HEK293 (cell line): ENCODE results near the gene CARM1.

Experiments
- CTCF ChIA-PET: fragments of 350-600 bp; formaldehyde crosslinking; extraction: SDS; loops from one replicate; lab custom pipeline; 2021; ENCODE audit warnings: antibody characterized with exemption; lab: Yijun Ruan, JAX
- POLR2A ChIA-PET: fragments of 300-600 bp; formaldehyde crosslinking; extraction: SDS; loops from one replicate; lab custom pipeline; 2020; ENCODE audit warnings: antibody characterized with exemption, inconsistent platforms; lab: Yijun Ruan, JAX
- H3K27ac ChIP-seq: fragments of 200-500 bp; sonication (Bioruptor generic); 2 replicates; pipeline ENCODE4 v1.5.1; 2014; ENCODE audit warnings: low read depth, low read length, control low read depth, inconsistent platforms; ENCODE audit errors: extremely low read depth
- H3K36me3 ChIP-seq, 2 experiments: fragments of 200-500 bp in 1 of 2; sonication (Bioruptor generic) in 1 of 2; 1 replicate in 1 of 2; 2 replicates in 1 of 2; pipeline ENCODE4 v1.5.1; 2014 to 2017; ENCODE audit warnings: inconsistent platforms in 2 of 2, low read length in 2 of 2; ENCODE audit not compliant: control insufficient read depth in 2 of 2, insufficient read depth in 1 of 2
- H3K4me1 ChIP-seq: fragments of 200-500 bp; sonication (Bioruptor generic); 2 replicates; pipeline ENCODE4 v1.5.1; 2014; ENCODE audit warnings: mild to moderate bottlenecking, low read length, inconsistent platforms; ENCODE audit not compliant: control insufficient read depth, insufficient read depth
- H3K4me3 ChIP-seq: 2 replicates; pipeline ENCODE4 v1.5.1; 2011; ENCODE audit warnings: low read depth, mild to moderate bottlenecking, control low read depth, low read length, moderate library complexity
- H3K9me3 ChIP-seq: fragments of 200-500 bp; sonication (Bioruptor generic); 2 replicates; pipeline ENCODE4 v1.5.1; 2014; ENCODE audit warnings: low read depth, low read length, inconsistent platforms; ENCODE audit not compliant: control insufficient read depth, insufficient read depth
- HOXD13 ChIP-seq: sonication (generic); formaldehyde crosslinking; IDR thresholded peaks from 2 replicates; pipeline ENCODE4 v1.8.0; 2022; ENCODE audit warnings: missing genetic modification reagents, borderline replicate concordance
- IKZF3 ChIP-seq: fragments of 450-650 bp; IDR thresholded peaks from 2 replicates; pipeline ENCODE4 v1.5.0; 2018; ENCODE audit warnings: missing biosample characterization, mild to moderate bottlenecking, missing genetic modification characterization, moderate library complexity
- KLF8 ChIP-seq: fragments of 450-650 bp; formaldehyde crosslinking; IDR thresholded peaks from 2 replicates; pipeline ENCODE4 v1.5.1; 2016; ENCODE audit warnings: missing biosample characterization, missing genetic modification characterization
- MYNN ChIP-seq: fragments of 450-650 bp; formaldehyde crosslinking; IDR thresholded peaks from 2 replicates; pipeline ENCODE4 v1.5.1; 2016; ENCODE audit warnings: missing biosample characterization, missing genetic modification characterization, borderline replicate concordance
- SALL2 ChIP-seq: fragments of 450-650 bp; formaldehyde crosslinking; IDR thresholded peaks from 2 replicates; pipeline ENCODE4 v1.5.0; 2017; ENCODE audit warnings: missing biosample characterization, mild to moderate bottlenecking, missing genetic modification characterization, borderline replicate concordance
- TRIM28 ChIP-seq: IDR thresholded peaks from 2 replicates; pipeline ENCODE4 v1.6.1; 2011; ENCODE audit warnings: low read length, control low read depth, borderline replicate concordance
- ZBTB20 ChIP-seq: fragments of 450-650 bp; formaldehyde crosslinking; IDR thresholded peaks from 2 replicates; pipeline ENCODE4 v1.5.1; 2016; ENCODE audit warnings: missing biosample characterization, missing genetic modification characterization
- ZBTB8A ChIP-seq: fragments of 450-650 bp; formaldehyde crosslinking; IDR thresholded peaks from 2 replicates; pipeline ENCODE4 v1.5.1; 2016; ENCODE audit warnings: missing biosample characterization, missing genetic modification characterization
- ZNF114 ChIP-seq: fragments of 450-650 bp; formaldehyde crosslinking; IDR thresholded peaks from 2 replicates; pipeline ENCODE4 v1.5.0; 2017; ENCODE audit warnings: missing biosample characterization, missing genetic modification characterization
- ZNF132 ChIP-seq: fragments of 450-650 bp; formaldehyde crosslinking; IDR thresholded peaks from 2 replicates; pipeline ENCODE4 v1.5.1; 2017; ENCODE audit warnings: missing biosample characterization, missing genetic modification characterization, borderline replicate concordance
- ZNF133 ChIP-seq: fragments of 450-650 bp; formaldehyde crosslinking; IDR thresholded peaks from 2 replicates; pipeline ENCODE4 v1.5.1; 2016; ENCODE audit warnings: missing biosample characterization, missing genetic modification characterization
- ZNF16 ChIP-seq: fragments of 450-650 bp; formaldehyde crosslinking; IDR thresholded peaks from 2 replicates; pipeline ENCODE4 v1.5.1; 2016; ENCODE audit warnings: low read depth, missing biosample characterization, missing genetic modification characterization
- ZNF184 ChIP-seq: fragments of 450-650 bp; IDR thresholded peaks from 2 replicates; pipeline ENCODE4 v1.5.1; 2018; ENCODE audit warnings: missing biosample characterization, mild to moderate bottlenecking, missing genetic modification characterization
- ZNF24 ChIP-seq: fragments of 450-650 bp; formaldehyde crosslinking; IDR thresholded peaks from 2 replicates; pipeline ENCODE4 v1.5.1; 2016; ENCODE audit warnings: missing biosample characterization, missing genetic modification characterization
- ZNF292 ChIP-seq: fragments of 450-650 bp; formaldehyde crosslinking; IDR thresholded peaks from 2 replicates; pipeline ENCODE4 v1.5.1; 2016; ENCODE audit warnings: low read depth, missing biosample characterization, missing genetic modification characterization, borderline replicate concordance
- ZNF335 ChIP-seq: fragments of 450-650 bp; formaldehyde crosslinking; conservative IDR thresholded peaks from 2 replicates; pipeline ENCODE4 v1.5.1; 2016; ENCODE audit warnings: missing biosample characterization, missing genetic modification characterization
- ZNF341 ChIP-seq: fragments of 450-650 bp; formaldehyde crosslinking; IDR thresholded peaks from 2 replicates; pipeline ENCODE4; 2016; ENCODE audit warnings: low read depth, missing biosample characterization, missing genetic modification characterization
- ZNF37A ChIP-seq: fragments of 450-650 bp; IDR thresholded peaks from 2 replicates; pipeline ENCODE4 v1.5.1; 2018; ENCODE audit warnings: missing biosample characterization, missing genetic modification characterization
- ZNF544 ChIP-seq: fragments of 450-650 bp; formaldehyde crosslinking; IDR thresholded peaks from 2 replicates; pipeline ENCODE4 v1.5.0; 2017; ENCODE audit warnings: missing biosample characterization, missing genetic modification characterization
- ZNF558 ChIP-seq: fragments of 450-650 bp; formaldehyde crosslinking; IDR thresholded peaks from 2 replicates; pipeline ENCODE4 v1.5.1; 2016; ENCODE audit warnings: missing biosample characterization, missing genetic modification characterization
- ZNF560 ChIP-seq: fragments of 450-650 bp; formaldehyde crosslinking; IDR thresholded peaks from 2 replicates; pipeline ENCODE4 v1.5.1; 2017; ENCODE audit warnings: missing biosample characterization, missing genetic modification characterization, borderline replicate concordance
- ZNF610 ChIP-seq: fragments of 450-650 bp; formaldehyde crosslinking; IDR thresholded peaks from 2 replicates; pipeline ENCODE4 v1.5.1; 2016; ENCODE audit warnings: missing biosample characterization, missing genetic modification characterization, borderline replicate concordance
- ZNF785 ChIP-seq: fragments of 450-650 bp; formaldehyde crosslinking; IDR thresholded peaks from 2 replicates; pipeline ENCODE4 v1.5.1; 2016; ENCODE audit warnings: missing biosample characterization, missing genetic modification characterization
- ZNF837 ChIP-seq: fragments of 450-650 bp; formaldehyde crosslinking; IDR thresholded peaks from 2 replicates; pipeline ENCODE4 v1.5.1; 2016; ENCODE audit warnings: missing biosample characterization, missing genetic modification characterization
- TF ChIP-seq, protein P1 (sequence below): fragments of 450-650 bp; formaldehyde crosslinking; IDR thresholded peaks from 2 replicates; pipeline ENCODE4 v1.5.1; 2016; ENCODE audit warnings: missing biosample characterization, missing genetic modification characterization
- TF ChIP-seq, protein P2 (sequence below): fragments of 450-650 bp; formaldehyde crosslinking; IDR thresholded peaks from 2 replicates; pipeline ENCODE4 v1.5.1; 2016; ENCODE audit warnings: missing biosample characterization, missing genetic modification characterization
- TF ChIP-seq, protein P3 (sequence below): fragments of 450-650 bp; formaldehyde crosslinking; IDR thresholded peaks from 2 replicates; pipeline ENCODE4 v1.5.1; 2017; ENCODE audit warnings: missing biosample characterization, missing genetic modification characterization
- TF ChIP-seq, protein P4 (sequence below): fragments of 450-650 bp; formaldehyde crosslinking; IDR thresholded peaks from 2 replicates; pipeline ENCODE4 v1.5.1; 2016; ENCODE audit warnings: missing biosample characterization, missing genetic modification characterization, low read depth
- TF ChIP-seq, protein P5 (sequence below): fragments of 450-650 bp; formaldehyde crosslinking; IDR thresholded peaks from 2 replicates; pipeline ENCODE4 v1.5.1; 2016; ENCODE audit warnings: missing biosample characterization, missing genetic modification characterization

The CARM1 gene

DNA sequence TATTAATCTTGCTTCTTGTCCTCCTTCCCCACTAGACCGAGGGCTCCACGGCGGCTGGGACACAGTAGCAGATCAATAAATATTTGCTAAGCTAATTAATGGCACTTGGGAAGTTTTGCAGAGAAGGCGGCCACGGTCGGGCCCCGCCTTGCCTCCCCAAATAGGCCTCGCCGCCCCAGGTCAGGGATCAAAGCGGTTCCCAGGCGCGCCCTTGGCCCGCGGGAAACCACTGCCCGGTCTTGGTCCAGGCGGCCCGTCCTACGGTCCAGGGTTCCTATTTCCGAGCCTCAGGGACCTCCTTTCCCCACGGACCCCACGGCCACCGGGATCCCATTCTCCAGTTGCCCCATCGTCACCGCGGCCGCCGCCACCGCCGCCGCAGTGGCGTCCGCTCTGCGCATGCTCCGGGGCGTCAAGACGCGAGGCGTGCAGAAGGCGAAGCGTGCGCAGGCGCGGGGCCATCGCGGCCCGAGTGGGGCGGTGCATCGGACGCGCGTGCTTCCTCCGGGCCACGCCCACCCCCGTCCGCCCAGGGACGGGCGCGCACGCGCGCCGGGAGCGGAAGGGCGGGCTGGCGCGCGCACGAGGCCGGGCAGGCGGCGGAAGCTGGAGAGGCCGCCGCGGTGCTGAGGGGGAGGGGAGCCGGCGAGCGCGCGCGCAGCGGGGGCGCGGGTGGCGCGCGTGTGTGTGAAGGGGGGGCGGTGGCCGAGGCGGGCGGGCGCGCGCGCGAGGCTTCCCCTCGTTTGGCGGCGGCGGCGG lies 89.1 kb downstream of the CARM1 start, which contains the start of gene SMARCA4:
SMARCA4 (plus strand) TSS at position 717 of the 759 bp plus-strand sequence. CDS start 23,122 bp downstream, outside the sequence.
- Histone ChIP-seq H3K27ac (peak within 1 kb of the TSS; percentile 94), H3K36me3 (peaks cover 0 to 2% of the 10 kb centered on the region in 2 experiments; a peak in 2 of 3 replicates), H3K4me3 (peak within 1 kb of the TSS; percentile 67), H3K9me3 (no peaks in the 10 kb centered on the region), H3K4me1 (peaks cover 5% of the 10 kb centered on the region)
- ChIA-PET POLR2A (interaction anchor here (1.0 to 1.5 kb wide), 2 partner anchors 11 to 19 kb away, joined by 4 read pairs; no protein-coding TSS in a partner anchor), CTCF (interaction anchor here (0.9 kb wide), 2 partner anchors 19 to 24 kb away, joined by 3 to 9 read pairs; no protein-coding TSS in a partner anchor)
- TF ChIP-seq ZNF335 (tag by site-specific recombination) (peak; percentile 78), ZNF610 (no peak), ZNF837 (tag by site-specific recombination) (no peak), KLF8 (peak; percentile 91), ZNF341 (tag by site-specific recombination) (no peak), ZNF560 (peak; percentile 51; the same call in 1 of the 2 replicates), ZNF292 (tag by site-specific recombination) (no peak), ZNF785 (no peak), ZNF558 (tag by site-specific recombination) (no peak), ZNF132 (tag by site-specific recombination) (no peak), ZBTB8A (tag by site-specific recombination) (no peak), TRIM28 (no peak), MYNN (no peak), ZNF114 (no peak), ZNF24 (tag by site-specific recombination) (no peak), HOXD13 (no peak), ZNF37A (tag by site-specific recombination) (no peak), ZNF184 (tag by site-specific recombination) (no peak), ZNF544 (tag by site-specific recombination) (no peak), SALL2 (tag by site-specific recombination) (no peak), IKZF3 (no peak), ZBTB20 (tag by site-specific recombination) (no peak; the same call in 1 of the 2 replicates), ZNF133 (tag by site-specific recombination) (no peak), ZNF16 (no peak)
- TF ChIP-seq, protein P1, sequence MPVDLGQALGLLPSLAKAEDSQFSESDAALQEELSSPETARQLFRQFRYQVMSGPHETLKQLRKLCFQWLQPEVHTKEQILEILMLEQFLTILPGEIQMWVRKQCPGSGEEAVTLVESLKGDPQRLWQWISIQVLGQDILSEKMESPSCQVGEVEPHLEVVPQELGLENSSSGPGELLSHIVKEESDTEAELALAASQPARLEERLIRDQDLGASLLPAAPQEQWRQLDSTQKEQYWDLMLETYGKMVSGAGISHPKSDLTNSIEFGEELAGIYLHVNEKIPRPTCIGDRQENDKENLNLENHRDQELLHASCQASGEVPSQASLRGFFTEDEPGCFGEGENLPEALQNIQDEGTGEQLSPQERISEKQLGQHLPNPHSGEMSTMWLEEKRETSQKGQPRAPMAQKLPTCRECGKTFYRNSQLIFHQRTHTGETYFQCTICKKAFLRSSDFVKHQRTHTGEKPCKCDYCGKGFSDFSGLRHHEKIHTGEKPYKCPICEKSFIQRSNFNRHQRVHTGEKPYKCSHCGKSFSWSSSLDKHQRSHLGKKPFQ = no peak
- TF ChIP-seq, protein P2, sequence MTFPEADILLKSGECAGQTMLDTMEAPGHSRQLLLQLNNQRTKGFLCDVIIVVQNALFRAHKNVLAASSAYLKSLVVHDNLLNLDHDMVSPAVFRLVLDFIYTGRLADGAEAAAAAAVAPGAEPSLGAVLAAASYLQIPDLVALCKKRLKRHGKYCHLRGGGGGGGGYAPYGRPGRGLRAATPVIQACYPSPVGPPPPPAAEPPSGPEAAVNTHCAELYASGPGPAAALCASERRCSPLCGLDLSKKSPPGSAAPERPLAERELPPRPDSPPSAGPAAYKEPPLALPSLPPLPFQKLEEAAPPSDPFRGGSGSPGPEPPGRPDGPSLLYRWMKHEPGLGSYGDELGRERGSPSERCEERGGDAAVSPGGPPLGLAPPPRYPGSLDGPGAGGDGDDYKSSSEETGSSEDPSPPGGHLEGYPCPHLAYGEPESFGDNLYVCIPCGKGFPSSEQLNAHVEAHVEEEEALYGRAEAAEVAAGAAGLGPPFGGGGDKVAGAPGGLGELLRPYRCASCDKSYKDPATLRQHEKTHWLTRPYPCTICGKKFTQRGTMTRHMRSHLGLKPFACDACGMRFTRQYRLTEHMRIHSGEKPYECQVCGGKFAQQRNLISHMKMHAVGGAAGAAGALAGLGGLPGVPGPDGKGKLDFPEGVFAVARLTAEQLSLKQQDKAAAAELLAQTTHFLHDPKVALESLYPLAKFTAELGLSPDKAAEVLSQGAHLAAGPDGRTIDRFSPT (tag by site-specific recombination) = no peak
- TF ChIP-seq, protein P3, sequence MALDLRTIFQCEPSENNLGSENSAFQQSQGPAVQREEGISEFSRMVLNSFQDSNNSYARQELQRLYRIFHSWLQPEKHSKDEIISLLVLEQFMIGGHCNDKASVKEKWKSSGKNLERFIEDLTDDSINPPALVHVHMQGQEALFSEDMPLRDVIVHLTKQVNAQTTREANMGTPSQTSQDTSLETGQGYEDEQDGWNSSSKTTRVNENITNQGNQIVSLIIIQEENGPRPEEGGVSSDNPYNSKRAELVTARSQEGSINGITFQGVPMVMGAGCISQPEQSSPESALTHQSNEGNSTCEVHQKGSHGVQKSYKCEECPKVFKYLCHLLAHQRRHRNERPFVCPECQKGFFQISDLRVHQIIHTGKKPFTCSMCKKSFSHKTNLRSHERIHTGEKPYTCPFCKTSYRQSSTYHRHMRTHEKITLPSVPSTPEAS = no peak
- TF ChIP-seq, protein P4, sequence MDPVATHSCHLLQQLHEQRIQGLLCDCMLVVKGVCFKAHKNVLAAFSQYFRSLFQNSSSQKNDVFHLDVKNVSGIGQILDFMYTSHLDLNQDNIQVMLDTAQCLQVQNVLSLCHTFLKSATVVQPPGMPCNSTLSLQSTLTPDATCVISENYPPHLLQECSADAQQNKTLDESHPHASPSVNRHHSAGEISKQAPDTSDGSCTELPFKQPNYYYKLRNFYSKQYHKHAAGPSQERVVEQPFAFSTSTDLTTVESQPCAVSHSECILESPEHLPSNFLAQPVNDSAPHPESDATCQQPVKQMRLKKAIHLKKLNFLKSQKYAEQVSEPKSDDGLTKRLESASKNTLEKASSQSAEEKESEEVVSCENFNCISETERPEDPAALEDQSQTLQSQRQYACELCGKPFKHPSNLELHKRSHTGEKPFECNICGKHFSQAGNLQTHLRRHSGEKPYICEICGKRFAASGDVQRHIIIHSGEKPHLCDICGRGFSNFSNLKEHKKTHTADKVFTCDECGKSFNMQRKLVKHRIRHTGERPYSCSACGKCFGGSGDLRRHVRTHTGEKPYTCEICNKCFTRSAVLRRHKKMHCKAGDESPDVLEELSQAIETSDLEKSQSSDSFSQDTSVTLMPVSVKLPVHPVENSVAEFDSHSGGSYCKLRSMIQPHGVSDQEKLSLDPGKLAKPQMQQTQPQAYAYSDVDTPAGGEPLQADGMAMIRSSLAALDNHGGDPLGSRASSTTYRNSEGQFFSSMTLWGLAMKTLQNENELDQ (tag by site-specific recombination) = no peak
- TF ChIP-seq, protein P5, sequence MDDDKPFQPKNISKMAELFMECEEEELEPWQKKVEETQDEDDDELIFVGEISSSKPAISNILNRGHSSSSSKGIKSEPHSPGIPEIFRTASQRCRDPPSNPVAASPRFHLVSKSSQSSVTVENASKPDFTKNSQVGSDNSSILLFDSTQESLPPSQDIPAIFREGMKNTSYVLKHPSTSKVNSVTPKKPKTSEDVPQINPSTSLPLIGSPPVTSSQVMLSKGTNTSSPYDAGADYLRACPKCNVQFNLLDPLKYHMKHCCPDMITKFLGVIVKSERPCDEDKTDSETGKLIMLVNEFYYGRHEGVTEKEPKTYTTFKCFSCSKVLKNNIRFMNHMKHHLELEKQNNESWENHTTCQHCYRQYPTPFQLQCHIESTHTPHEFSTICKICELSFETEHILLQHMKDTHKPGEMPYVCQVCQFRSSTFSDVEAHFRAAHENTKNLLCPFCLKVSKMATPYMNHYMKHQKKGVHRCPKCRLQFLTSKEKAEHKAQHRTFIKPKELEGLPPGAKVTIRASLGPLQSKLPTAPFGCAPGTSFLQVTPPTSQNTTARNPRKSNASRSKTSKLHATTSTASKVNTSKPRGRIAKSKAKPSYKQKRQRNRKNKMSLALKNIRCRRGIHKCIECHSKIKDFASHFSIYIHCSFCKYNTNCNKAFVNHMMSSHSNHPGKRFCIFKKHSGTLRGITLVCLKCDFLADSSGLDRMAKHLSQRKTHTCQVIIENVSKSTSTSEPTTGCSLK (tag by site-specific recombination) = no peak
